Mucosa of stomach (tissue), 1 donor: ENCODE measurements around the gene PCNX3.

Experiments
- H3K27me3 ChIP-seq: one replicate; pipeline ENCODE4 v1.7.0; 2013; ENCODE audit warnings: mild to moderate bottlenecking, low read length; ENCODE audit not compliant: control insufficient read depth, insufficient read depth
- H3K36me3 ChIP-seq: one replicate; pipeline ENCODE4 v1.7.0; 2013; ENCODE audit warnings: low read length; ENCODE audit not compliant: control insufficient read depth, insufficient read depth
- H3K4me1 ChIP-seq: one replicate; pipeline ENCODE4 v1.7.0; 2013; ENCODE audit warnings: mild to moderate bottlenecking, low read length; ENCODE audit not compliant: control insufficient read depth, insufficient read depth
- H3K4me3 ChIP-seq: one replicate; pipeline ENCODE4 v1.7.0; 2013; ENCODE audit warnings: low read length
- H3K9ac ChIP-seq: one replicate; pipeline ENCODE4 v1.7.0; 2013; ENCODE audit warnings: mild to moderate bottlenecking, low read length, moderate library complexity
- H3K9me3 ChIP-seq: one replicate; pipeline ENCODE4 v1.7.0; 2013; ENCODE audit warnings: mild to moderate bottlenecking, low read length, moderate library complexity; ENCODE audit not compliant: control insufficient read depth
- donor health status: Pancreatic carcinoma.

PCNX3 gene

GRCh38 chr11:65641297-65642013 is 25.9 kb downstream of the PCNX3 start:
- Histone ChIP-seq H3K9ac (no peak overlapping the region), H3K27me3 (peaks cover 4% of the 10 kb centered on the region), H3K36me3 (no peaks in the 10 kb centered on the region), H3K9me3 (no peaks in the 10 kb centered on the region), H3K4me1 (peaks cover 26% of the 10 kb centered on the region), H3K4me3 (no peak overlapping the region)

- H3K4me1 ChIP-seq = peaks cover 26% of the 10 kb centered on the region
- peaks cover 4% of the 10 kb centered on the region for H3K27me3 ChIP-seq
- no peaks in the 10 kb centered on the region for H3K36me3 ChIP-seq
- H3K9me3 ChIP-seq = no peaks in the 10 kb centered on the region
- no peak overlapping the region for H3K9ac ChIP-seq
- no peak overlapping the region for H3K4me3 ChIP-seq
Measured at GRCh38 chr11:65642014-65642671, 26.6 kb downstream of the PCNX3 start.

GRCh38 chr11:65643971-65644370 is 28.4 kb downstream of the PCNX3 start:
- H3K9ac ChIP-seq = no peak overlapping the region
- peaks cover 4% of the 10 kb centered on the region for H3K27me3 ChIP-seq
- H3K4me3 ChIP-seq = no peak overlapping the region
- H3K9me3 ChIP-seq = no peaks in the 10 kb centered on the region
- H3K4me1 ChIP-seq = peaks cover 10% of the 10 kb centered on the region
- no peaks in the 10 kb centered on the region for H3K36me3 ChIP-seq

DNA sequence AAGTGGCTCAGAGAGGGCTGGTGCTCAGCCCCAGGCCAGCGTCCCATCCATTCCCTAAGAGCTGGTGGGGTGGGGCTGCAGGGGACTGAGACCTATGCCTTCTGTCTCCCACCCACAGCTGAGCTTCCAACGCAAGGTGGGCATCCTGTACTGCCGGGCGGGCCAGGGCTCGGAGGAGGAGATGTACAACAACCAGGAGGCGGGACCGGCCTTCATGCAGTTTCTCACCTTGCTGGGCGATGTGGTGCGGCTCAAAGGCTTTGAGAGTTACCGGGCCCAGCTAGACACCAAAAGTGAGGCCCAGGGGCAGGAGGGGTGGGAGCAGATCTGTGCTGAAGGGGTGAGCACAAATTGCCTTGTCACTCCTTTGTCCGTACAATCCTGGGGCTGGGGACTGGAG is 29.3 kb downstream of the PCNX3 start:
- H3K4me3 ChIP-seq = no peak overlapping the region
- H3K27me3 ChIP-seq = peaks cover 4% of the 10 kb centered on the region
- no peak overlapping the region for H3K9ac ChIP-seq
- H3K36me3 ChIP-seq = no peaks in the 10 kb centered on the region
- H3K9me3 ChIP-seq = no peaks in the 10 kb centered on the region
- peaks cover 10% of the 10 kb centered on the region for H3K4me1 ChIP-seq

DNA sequence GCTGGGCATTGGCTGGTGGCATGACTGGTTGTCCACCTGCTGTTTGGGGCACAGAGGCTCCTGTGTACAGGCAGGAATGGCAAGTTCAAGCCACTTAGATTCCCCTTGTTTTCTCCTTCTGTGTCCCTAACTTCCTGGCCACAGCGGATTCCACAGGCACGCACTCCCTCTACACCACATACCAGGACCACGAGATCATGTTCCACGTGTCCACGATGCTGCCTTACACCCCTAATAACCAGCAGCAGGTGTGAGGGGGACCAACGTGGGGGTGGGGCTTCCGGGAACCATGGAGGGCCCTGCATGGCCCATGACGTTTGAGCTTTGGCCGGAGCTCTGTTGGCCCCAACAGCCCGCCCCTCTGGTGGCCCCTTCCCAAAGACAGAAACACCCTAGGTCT is 30.1 kb downstream of the PCNX3 start:
- Histone ChIP-seq H3K27me3 (peaks cover 4% of the 10 kb centered on the region), H3K4me1 (peaks cover 15% of the 10 kb centered on the region), H3K36me3 (no peaks in the 10 kb centered on the region), H3K4me3 (no peak overlapping the region), H3K9me3 (no peaks in the 10 kb centered on the region), H3K9ac (no peak overlapping the region)

- Histone ChIP-seq H3K9ac (no peak overlapping the region), H3K4me1 (peaks cover 20% of the 10 kb centered on the region), H3K9me3 (no peaks in the 10 kb centered on the region), H3K4me3 (no peak overlapping the region), H3K36me3 (no peaks in the 10 kb centered on the region), H3K27me3 (peaks cover 4% of the 10 kb centered on the region)
Measured at GRCh38 chr11:65646288-65646957, 30.8 kb downstream of the PCNX3 start.

GRCh38 chr11:65646958-65647701 is 31.6 kb downstream of the PCNX3 start:
- no peaks in the 10 kb centered on the region for H3K27me3 ChIP-seq
- H3K9me3 ChIP-seq = no peaks in the 10 kb centered on the region
- H3K4me1 ChIP-seq = peaks cover 22% of the 10 kb centered on the region
- peak overlapping the region; percentile 20 for H3K4me3 ChIP-seq
- H3K36me3 ChIP-seq = no peaks in the 10 kb centered on the region
- peak overlapping the region; percentile 45 for H3K9ac ChIP-seq

DNA sequence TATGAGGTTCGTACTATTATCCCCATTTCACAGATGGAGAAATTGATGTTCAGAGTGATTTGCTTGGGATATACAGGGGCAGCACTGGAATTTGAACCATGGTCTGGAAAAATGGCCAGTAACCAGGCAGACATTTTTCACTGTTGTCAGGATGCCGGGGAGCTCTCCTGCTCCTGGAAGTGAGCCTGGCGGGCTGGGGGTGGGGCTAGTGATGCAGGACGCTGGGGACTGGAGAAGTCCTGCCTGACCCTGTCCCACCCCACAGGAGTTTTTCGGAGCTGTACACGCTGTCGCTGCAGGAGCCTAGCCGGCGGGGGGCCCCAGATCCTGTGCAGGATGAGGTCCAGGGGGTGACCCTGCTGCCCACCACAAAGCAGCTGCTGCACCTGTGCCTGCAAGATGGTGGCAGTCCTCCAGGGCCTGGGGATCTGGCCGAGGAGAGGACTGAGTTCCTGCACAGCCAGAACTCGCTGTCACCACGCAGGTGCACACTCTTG is 33.5 kb downstream of the PCNX3 start:
- no peaks in the 10 kb centered on the region for H3K9me3 ChIP-seq
- peaks cover 37% of the 10 kb centered on the region for H3K4me1 ChIP-seq
- H3K4me3 ChIP-seq = no peak overlapping the region
- no peaks in the 10 kb centered on the region for H3K36me3 ChIP-seq
- no peak overlapping the region for H3K9ac ChIP-seq
- no peaks in the 10 kb centered on the region for H3K27me3 ChIP-seq

GRCh38 chr11:65649656-65650546 is 34.3 kb downstream of the PCNX3 start:
- Histone ChIP-seq H3K36me3 (peaks cover 1% of the 10 kb centered on the region), H3K4me3 (no peak overlapping the region), H3K4me1 (peaks cover 40% of the 10 kb centered on the region)

DNA sequence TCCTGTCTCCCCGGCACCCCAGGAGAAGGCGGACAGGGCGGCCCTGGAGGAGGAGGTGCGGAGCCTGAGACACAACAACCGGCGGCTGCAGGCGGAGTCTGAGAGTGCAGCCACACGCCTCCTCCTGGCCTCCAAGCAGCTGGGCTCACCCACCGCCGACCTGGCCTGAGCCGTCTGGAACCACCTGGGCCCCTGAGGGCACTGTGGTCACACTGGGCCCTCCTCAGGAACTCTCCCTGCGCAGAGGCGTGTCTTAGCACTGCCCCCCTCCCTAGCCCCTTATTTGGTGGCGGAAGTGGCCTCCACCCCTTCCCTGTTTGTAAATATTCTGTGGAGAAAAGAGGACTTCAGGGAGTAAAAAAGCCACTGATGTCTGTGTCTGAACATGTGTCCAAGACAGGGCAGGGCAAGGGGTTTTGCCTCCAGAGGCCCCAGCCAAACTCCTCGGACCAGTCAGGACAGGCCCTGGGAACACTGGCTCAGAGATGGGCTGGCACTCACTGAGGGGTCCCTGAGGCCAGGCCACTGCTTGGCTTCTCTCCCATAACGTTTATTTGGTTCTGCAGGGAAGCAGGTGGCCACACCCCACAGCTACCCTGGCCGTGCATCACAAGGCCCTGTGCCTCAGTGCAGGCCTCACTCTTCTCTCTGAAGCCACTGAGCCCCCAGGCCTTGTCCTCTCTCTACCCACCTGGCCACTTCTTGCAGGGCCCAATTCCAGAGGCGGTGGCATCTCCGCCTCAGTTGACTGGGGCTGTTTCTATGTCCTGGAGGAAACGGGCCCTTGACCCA is 35.2 kb downstream of the PCNX3 start:
- Histone ChIP-seq H3K9me3 (no peaks in the 10 kb centered on the region), H3K4me1 (peaks cover 40% of the 10 kb centered on the region), H3K27me3 (no peaks in the 10 kb centered on the region), H3K9ac (no peak overlapping the region), H3K4me3 (no peak overlapping the region), H3K36me3 (peaks cover 9% of the 10 kb centered on the region)

More at GRCh38 chr11:65649656-65650546, 34.3 kb downstream of the PCNX3 start:
- Histone ChIP-seq H3K27me3 (no peaks in the 10 kb centered on the region), H3K9ac (no peak overlapping the region), H3K9me3 (no peaks in the 10 kb centered on the region)

DNA sequence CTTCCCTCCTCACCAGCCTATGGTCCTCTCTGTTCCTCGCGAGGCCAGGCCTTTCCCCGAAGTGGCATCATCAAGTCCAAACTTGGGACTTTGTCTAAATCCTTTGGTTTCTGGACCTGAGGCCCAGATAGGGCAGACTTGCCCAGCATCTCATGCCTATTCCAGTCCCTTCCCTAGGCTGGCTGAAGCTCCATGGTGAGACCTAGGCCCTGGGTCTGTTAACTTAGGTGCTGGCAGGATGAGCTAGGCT is 35.7 kb downstream of the PCNX3 start:
- H3K27me3 ChIP-seq = no peaks in the 10 kb centered on the region
- H3K36me3 ChIP-seq = peaks cover 9% of the 10 kb centered on the region
- no peaks in the 10 kb centered on the region for H3K9me3 ChIP-seq
- peaks cover 40% of the 10 kb centered on the region for H3K4me1 ChIP-seq
- H3K9ac ChIP-seq = peak overlapping the region; percentile 65
- H3K4me3 ChIP-seq = no peak overlapping the region
